ENCODE data around the gene CHRNA3.

GRCh38 chr15:78641102-78641748, 20.4 kb upstream of the CHRNA3 start, which contains the start of gene CHRNB4:
- TF ChIP-seq, protein P1, sequence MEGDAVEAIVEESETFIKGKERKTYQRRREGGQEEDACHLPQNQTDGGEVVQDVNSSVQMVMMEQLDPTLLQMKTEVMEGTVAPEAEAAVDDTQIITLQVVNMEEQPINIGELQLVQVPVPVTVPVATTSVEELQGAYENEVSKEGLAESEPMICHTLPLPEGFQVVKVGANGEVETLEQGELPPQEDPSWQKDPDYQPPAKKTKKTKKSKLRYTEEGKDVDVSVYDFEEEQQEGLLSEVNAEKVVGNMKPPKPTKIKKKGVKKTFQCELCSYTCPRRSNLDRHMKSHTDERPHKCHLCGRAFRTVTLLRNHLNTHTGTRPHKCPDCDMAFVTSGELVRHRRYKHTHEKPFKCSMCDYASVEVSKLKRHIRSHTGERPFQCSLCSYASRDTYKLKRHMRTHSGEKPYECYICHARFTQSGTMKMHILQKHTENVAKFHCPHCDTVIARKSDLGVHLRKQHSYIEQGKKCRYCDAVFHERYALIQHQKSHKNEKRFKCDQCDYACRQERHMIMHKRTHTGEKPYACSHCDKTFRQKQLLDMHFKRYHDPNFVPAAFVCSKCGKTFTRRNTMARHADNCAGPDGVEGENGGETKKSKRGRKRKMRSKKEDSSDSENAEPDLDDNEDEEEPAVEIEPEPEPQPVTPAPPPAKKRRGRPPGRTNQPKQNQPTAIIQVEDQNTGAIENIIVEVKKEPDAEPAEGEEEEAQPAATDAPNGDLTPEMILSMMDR (IDR thresholded peaks at IDR 0.05), result no peak
- TF ChIP-seq EZH2 (IDR thresholded peaks at IDR 0.05; ENCODE audit: borderline replicate concordance, insufficient read depth, low read depth, low read length, poor library complexity, severe bottlenecking), result no peak
